Measurements from ENCODE around the gene USP50.
"Not testable (repeated sequence)": the region's sequence is repeated elsewhere in the genome, so short reads cannot be mapped to it uniquely, and the experiment has no call there.

USP50 gene

GRCh38 chr15:50501815-50502214 lies 44.7 kb downstream of the USP50 start:
- no peak for DNase-seq

- no peak for DNase-seq
Measured at GRCh38 chr15:50500352-50500751, 46.1 kb downstream of the USP50 start.

GRCh38 chr15:50496692-50497091 lies 49.8 kb downstream of the USP50 start:
- DNase-seq, result no peak

- DNase-seq, result not testable (repeated sequence)
Measured at GRCh38 chr15:50494547-50494946, 51.9 kb downstream of the USP50 start.

- DNase-seq, result no peak
Measured at GRCh38 chr15:50493625-50494024, 52.8 kb downstream of the USP50 start.

- DNase-seq, result no peak
Measured at GRCh38 chr15:50487287-50487686, 59.2 kb downstream of the USP50 start.

GRCh38 chr15:50485389-50485788 lies 61.1 kb downstream of the USP50 start:
- DNase-seq, result no peak

- no peak for DNase-seq
Measured at GRCh38 chr15:50484781-50485180, 61.7 kb downstream of the USP50 start.

GRCh38 chr15:50476143-50476542 lies 70.3 kb downstream of the USP50 start:
- no peak for DNase-seq

- DNase-seq, result no peak
Measured at GRCh38 chr15:50471072-50471471, 75.4 kb downstream of the USP50 start.

GRCh38 chr15:50463423-50464358 lies 82.8 kb downstream of the USP50 start:
- DNase-seq, result no peak

- DNase-seq, result no peak
Measured at GRCh38 chr15:50458348-50459112, 87.9 kb downstream of the USP50 start.

GRCh38 chr15:50452927-50453326 lies 93.5 kb downstream of the USP50 start:
- DNase-seq, result no peak
